Amniotic epithelial cell (primary cell): Measurements from ENCODE around the gene NCOA4.
"Not testable (repeated sequence)": the region's sequence is repeated elsewhere in the genome, so short reads cannot be mapped to it uniquely, and the experiment has no call there.

Experiments
- DNase-seq: peaks from one replicate; pipeline ENCODE4 v3.0.0-alpha.2; 2010; ENCODE audit warnings: low read depth

The NCOA4 gene

DNA sequence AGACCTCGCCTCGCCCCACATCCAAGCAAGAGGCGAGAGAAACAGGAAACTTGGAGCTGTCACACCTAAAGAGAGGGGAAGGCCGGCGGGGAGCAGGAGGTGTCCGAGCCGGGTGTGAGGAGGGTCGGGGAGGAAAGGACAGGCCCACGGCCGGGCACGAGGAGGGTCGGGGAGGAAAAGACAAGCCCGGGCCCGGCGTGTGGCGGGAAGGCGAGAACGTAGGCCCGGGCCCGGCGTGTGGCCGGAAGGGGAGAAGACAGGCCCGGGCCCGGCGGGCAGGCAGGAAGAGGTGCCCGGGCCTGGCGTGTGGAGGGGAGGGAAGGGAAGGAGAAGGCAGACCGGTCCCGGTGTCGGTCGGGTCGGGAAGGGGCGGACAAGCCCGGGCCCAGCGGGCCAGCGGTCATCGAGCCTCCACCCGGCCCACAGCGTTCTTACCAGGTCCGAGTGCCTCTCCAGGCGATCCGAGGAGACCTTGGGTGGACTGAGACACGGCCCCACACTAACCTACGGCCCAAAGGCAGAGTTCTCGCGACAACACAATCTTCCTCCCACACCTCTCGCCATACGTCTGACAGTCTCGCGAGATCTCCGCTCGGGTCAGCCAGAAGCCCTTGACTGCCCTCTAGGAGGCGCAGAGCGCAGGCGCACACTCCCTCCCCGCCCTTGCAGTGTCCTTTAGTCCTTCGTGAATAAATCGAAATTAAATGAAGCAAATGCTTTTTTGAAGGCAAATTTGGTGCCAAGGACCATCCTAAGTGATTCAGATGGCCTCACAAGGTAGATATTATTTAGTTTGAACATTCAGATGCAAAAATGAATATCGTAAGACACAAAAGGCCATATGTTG lies at the start of gene NCOA4:
TSS of gene NCOA4 (minus strand) at position 533 of the 847 bp plus-strand sequence. CDS start 13,943 bp downstream, outside the sequence.
- DNase-seq, result peak; percentile 98

DNA sequence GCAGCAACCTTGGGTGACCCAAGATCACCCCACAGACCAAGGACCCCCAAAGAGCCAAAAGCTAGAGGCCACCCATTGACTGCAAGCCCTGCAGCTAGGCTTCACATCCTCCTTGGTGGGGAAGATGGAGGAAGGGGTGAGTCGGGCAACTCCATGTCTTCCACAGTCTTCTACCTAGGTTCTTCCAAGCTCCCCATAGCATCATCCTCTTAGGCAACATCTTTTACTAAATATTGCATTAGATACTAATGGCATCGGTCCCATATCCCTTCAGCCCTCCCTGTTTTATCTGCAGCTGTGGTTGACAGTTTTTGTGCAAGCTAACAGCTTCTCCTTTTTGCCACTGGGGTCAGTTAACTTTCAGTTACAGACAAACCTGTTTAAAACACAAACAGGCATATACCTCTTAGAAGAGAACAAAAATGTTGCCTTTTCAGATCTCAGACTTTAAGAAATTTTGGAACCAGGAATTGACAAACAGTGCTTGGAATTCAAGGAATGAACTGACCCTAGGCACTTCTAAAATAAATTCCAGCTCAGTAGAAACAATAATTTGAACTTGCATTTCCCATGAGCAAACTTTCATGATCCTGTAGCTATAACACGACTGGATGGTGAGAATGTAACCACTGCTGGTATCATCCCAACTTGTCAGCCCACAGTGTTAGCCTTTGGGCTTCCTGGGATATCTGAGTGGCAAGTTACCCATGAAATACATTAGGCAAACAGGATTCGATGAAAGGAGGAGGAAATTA lies 49.6 kb upstream of the NCOA4 start:
- peak; percentile 61 for DNase-seq

- no peak for DNase-seq
Observed at GRCh38 chr10:46077731-46078413, 47.4 kb upstream of the NCOA4 start.

- DNase-seq, result peak; percentile 94
Observed at GRCh38 chr10:46077141-46077554, 46.7 kb upstream of the NCOA4 start.

DNA sequence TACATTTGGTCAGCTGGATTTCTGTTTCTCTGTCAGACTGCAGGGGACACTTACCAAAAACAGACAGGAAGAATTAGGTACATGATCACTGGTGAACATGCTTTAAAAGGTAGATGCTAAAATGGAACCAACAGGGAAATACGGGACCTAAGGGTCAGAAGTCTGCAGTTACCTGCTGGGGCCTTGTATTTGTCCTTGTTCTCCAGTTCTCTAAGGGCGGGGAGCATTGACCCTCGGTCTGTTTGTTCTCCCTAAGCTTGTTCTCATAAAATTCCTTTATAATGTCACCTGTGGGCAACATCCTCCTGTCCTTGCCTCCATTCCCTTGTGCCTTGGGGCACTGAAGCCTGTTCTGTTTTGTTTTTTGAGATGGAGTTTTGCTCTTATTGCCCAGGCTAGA lies 45.4 kb upstream of the NCOA4 start:
- no peak for DNase-seq

DNA sequence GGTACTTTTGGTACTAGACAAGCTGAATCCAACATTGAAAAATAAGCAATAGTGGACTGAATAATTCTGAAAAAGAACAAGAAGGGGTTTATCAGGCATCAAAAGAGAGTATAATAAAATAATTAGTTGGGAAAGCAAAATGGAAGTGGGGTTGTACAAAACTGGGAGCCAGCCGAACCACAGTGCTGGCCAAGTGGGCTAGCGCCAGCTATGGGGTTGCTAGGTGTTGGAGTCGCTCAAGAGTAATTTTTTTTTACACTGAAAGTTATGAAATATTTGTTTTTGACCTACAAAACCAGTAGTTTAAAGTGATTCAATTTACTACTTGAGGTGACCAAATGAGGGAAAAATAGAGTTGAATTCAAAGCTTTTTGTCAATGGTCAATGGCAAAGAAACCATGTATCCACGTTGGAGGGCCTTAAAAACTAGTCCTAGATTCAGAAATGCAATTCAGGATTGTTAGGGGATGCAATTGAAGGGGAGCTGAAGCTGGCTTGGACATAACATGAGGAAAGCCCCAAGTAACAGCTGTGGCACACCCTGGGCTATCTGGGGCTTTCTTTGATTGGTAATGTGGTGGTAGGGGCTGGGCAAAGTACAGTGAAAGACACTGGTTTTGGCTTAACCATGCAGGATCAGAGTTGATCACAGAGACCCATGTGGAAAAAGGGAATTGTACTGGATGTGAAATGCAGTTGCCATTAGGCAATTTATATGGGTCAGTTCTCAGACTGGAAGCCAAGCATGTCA lies 43.9 kb upstream of the NCOA4 start:
- no peak for DNase-seq

- DNase-seq, result no peak
Observed at GRCh38 chr10:46073564-46073963, 43.1 kb upstream of the NCOA4 start.

DNA sequence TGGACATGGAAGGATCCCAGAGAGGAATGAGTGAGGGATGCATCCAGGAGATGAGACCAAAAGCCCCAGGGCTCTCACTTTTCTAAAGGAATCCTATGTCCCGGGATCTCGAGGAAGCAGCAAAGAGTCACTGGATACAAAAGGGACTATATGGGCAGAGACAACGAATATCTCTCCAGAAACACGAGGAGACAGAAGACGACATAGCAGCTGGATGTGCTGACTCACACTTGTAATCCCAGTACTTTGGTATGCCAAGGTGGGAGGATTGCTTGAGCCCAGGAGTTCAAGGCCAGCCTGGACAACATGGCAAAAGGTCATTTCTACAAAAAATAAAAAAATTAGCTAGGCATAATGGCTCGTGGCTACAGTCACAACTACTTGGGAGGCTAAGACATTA lies 40.3 kb upstream of the NCOA4 start:
- DNase-seq, result peak; percentile 19

DNA sequence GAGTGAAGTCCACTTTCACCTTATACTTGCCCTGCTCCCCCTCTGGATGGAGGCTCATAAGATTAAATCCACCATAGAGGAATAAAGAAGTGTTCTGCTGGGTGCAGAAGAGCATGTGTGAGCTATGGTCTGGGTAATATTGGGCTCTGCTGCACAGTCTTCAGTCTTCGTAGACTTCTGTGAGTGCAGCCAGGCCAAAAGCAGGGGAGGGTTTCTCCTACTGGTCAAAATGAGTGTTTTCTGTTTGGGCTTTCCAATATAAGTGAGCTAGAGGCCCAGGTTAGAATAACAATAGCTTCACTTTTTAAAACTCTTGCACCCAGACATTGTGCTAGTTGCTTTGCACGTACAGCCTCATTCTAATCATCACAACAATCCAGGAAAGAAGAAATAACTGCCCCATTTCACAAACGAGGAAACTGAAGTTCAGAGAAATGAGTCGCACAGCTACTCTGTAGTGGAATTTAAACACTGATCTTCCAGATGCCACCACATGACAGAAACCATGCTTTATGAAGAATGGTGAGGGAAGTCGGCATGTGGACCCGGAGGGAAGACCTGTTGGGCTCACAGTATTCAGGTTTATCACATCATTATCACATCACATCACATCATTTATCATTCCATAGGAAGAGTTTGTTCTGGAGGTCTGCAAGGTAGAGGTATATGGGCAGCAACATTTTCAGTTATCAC lies 39.5 kb upstream of the NCOA4 start:
- DNase-seq, result no peak

- no peak for DNase-seq
Observed at GRCh38 chr10:46068905-46069304, 38.5 kb upstream of the NCOA4 start.

- DNase-seq, result no peak
Observed at GRCh38 chr10:46068117-46068516, 37.7 kb upstream of the NCOA4 start.

GRCh38 chr10:46064269-46064817 lies 33.9 kb upstream of the NCOA4 start:
- no peak for DNase-seq

GRCh38 chr10:46062723-46063428 lies 32.5 kb upstream of the NCOA4 start:
- no peak for DNase-seq

- DNase-seq, result no peak
Observed at GRCh38 chr10:46060706-46061105, 30.3 kb upstream of the NCOA4 start.

GRCh38 chr10:46057927-46058326 lies 27.5 kb upstream of the NCOA4 start:
- DNase-seq, result not testable (repeated sequence)

DNA sequence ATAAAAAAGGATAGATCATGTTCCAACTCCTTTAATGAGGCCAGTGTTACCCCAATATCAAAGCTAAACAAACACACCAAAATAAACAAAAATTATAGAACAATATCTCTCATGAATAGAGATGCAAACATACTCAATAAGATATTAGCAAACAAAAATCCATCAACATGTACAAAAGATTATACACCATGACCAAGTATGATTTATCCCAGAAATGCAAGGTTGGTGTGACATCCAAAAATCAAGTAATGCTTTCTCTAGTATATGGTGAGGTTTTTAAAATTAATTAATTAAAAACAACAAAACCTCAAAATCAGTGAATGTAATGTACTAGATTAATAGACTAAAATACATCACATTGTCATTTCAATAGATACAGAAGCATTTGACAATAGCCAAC lies 26.6 kb upstream of the NCOA4 start:
- DNase-seq, result no peak

DNA sequence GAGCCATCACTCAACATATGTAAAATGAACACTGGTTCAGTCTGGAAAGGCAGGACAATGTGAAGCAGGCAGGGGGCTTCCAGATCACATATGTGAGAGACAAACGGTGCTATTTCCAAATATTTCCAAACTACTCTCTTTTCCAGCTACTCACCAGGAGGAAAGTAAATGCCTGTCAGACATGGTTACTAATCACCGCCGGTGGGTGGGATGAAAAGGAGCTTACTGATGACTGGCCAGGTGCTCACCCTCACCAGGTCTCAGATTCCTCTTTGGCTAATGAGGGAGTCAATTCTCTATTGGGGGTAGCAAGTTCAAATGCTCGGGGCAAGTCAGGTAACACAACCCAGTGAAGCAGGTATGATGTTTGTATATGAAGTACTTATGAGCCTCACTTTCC lies 25.3 kb upstream of the NCOA4 start:
- no peak for DNase-seq

DNA sequence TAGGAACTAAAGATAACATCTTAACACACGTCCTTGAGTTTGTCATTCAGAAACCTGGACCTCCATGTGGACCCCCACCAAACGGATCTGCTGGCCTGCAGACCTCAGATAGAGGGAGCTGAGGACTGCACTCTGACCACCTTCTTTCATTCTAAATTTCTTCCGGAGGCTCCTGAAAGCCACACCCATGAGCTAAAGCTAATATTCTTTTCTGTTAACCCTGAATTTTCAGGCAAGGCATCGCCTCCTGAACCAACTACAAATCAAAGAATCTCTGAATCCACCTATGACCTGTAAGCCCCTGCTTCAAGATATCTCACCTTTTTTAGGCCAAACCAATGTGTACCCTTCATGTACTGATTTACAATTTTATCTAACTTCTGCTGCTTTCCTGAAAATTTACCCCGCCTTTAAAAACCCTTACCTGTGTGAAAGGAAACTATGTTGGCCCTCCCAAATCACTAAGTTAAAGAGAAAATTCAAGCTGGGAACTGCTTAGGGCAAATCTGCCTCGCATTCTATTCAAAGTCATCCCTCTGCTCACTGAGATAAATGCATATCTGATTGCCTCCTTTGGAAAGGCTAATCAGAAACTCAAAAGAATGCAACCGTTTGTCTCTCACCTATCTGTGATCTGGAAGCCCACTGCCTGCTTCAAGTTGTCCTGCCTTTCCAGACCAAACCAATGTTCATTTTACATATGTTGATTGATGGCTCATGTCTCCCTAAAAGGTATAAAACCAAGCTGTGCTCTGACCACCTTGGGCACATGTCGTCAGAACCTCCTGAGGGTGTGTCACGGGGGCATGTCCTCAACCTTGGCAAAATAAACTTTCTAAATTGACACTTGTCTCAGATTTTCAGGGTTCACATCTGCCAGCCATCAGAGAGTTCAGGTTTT lies 23.4 kb upstream of the NCOA4 start:
- DNase-seq, result no peak

GRCh38 chr10:46052791-46053375 lies 22.5 kb upstream of the NCOA4 start:
- DNase-seq, result no peak
